Measurements from ENCODE around the gene BTG4. TPM values are rescaled to one million over a fixed set of nuclear protein-coding genes. Genes with fewer than 3 reads are reported as not detected.

The BTG4 gene
- 0.10 to 0.23 TPM (median 0.16 TPM) in 4 of 5 replicates, not detected in the other for total RNA-seq (2022; extraction: Qiagen RNA extraction)

GRCh38 chr11:111512296-111513239, at the start of gene BTG4:
Gene BTG4, minus strand, starts transcription at chr11:111512386. Its CDS starts 13,610 bp downstream, at chr11:111498776.

GRCh38 chr11:111540114-111540936, 28.1 kb upstream of the BTG4 start, which contains the start of gene LAYN:
Gene LAYN, plus strand, starts transcription at chr11:111540720. Its CDS starts 124 bp downstream, at chr11:111540844.

GRCh38 chr11:111514216-111515031, 2.2 kb upstream of the BTG4 start, which contains the start of gene HOATZ:
Gene HOATZ, plus strand, starts transcription at chr11:111514778. Its CDS starts 7 bp downstream, at chr11:111514785.

Other genes with a start within 250 kb of the BTG4 start
- gene POU2AF3, start 213.8 kb downstream of the BTG4 start, total RNA-seq (2022; extraction: Qiagen RNA extraction) = 1.0 to 1.5 TPM (median 1.4 TPM) in 5 replicates
- gene POU2AF1, start 133.1 kb downstream of the BTG4 start, total RNA-seq (2022; extraction: Qiagen RNA extraction) = not detected in 5 replicates
- not detected in 5 replicates for gene HOATZ, start 2.4 kb upstream of the BTG4 start, total RNA-seq (2022; extraction: Qiagen RNA extraction)
- gene LAYN, start 28.3 kb upstream of the BTG4 start, total RNA-seq (2022; extraction: Qiagen RNA extraction) = 3.9 to 4.5 TPM (median 4.1 TPM) in 5 replicates
- gene SIK2, start 90.1 kb upstream of the BTG4 start, total RNA-seq (2022; extraction: Qiagen RNA extraction) = 7.1 to 10.4 TPM (median 7.6 TPM) in 5 replicates

Data from A549 treated with Hydrocortisone at 1 μM for 4 hours (cell line).